GM12801 (cell line): ENCODE data around the gene HSPB9.

Source experiments
- CTCF ChIP-seq: IDR thresholded peaks from one replicate; pipeline ENCODE4 v1.5.1; 2011; ENCODE audit warnings: control low read depth; ENCODE audit not compliant: insufficient read length; ENCODE audit errors: extremely low read depth

The HSPB9 gene

GRCh38 chr17:42126836-42127235, 4.2 kb downstream of the HSPB9 start:
- TF ChIP-seq CTCF, result no peak

- TF ChIP-seq CTCF, result no peak
Observed at GRCh38 chr17:42127414-42127813, 4.8 kb downstream of the HSPB9 start.

DNA sequence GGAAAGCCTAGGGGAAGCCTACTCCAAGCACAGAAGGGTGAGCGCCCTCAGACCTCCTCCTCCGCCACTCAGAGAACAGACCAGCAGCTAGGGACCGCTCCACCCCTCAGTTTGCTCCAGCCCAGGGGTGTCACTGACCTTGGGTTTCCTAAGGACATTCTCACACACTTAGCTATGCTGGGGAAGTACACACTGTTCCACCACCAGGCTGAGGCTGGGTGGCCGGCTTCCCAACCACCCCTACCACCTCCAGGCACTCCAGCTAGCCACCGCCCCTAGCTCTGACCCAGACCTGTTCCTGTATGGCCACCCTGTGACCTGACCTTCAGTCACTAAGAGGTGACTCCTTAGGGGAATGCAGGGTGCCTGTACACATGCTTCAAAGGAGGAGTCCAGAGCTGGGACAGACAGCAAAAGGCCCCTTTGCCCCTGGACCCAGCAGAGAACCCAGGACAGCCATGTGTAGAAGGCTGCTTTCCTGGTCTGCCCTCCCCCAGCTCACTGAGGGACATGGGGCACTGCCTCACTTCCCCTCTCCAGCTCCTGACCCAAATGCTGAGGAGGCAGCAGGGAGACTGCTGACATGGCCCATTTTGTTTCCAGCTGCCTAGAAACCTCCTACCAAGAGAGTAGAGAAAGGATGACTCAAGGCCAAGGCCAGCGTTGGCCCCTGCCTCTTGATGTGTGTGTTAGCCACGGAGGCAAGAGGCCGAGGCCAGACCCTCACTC, 6.7 kb downstream of the HSPB9 start:
- TF ChIP-seq CTCF, result no peak

DNA sequence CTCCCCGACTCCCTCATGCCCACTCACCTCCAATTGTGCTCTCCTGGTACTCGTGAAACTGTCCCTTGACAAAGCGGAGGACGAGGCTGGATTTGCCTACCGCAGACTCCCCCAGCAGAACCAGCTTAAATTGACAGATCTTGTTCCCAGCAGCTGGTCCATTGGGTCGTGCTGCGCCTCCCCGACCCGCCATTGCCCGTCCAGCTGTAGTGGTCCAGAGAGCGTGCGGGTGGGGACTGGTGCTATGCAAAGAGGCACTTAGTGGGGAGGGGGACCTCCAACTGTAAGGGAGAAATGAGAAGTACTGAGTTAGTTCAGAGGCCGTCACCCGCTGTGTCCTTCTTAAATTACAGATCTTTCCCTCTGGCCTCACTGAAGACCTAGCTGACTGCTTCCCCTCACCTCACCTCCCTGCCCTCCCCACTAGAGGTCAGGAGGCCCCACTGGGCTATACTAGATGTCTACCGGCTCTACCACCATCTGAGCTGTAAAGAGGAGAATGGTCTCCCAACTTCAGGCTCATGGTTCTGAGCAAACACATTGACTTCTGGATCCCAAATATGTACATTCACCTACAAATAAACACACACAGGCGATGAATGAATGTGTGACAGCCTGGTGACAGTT, 7.8 kb downstream of the HSPB9 start:
- no peak for TF ChIP-seq CTCF

DNA sequence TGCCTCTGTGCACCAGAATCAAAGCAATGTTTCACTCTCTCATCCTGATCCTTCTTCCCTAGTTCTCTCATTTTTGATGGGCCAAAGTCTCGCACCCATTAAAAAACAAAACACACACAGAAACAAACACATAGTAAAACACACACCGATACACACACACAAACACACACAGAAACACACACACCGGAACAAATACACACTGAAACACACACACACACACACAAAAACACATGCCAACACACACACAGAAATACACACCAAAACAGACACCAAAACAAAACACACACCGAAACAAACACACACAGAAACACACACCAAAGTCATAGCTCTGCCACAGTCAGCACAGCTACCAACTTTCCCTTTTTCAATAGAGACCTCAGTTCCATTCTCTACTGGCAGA, 8.6 kb downstream of the HSPB9 start:
- no peak for TF ChIP-seq CTCF

DNA sequence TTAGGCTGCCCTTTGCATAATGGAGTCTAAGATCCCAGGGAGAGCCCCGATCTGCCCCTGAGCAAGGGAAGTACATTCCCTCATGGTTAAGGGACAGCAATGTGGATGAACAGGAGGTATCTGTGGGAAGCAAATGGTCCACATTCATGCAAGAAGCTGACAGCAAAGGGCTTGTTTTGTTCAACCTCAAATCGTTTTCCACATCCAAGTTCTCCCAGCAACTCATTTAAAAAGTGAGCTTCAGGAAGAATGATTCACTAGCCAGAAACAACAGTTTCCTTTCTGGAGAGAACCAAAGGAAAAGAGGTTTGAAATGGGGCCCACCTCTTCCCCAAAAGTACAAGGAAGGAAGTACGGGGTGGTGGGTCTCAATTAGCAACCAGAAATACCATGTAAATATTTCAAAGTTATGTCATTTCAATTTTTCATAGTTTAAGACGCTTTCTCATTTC, 9.4 kb downstream of the HSPB9 start:
- TF ChIP-seq CTCF, result no peak

GRCh38 chr17:42132941-42133340, 10.3 kb downstream of the HSPB9 start:
- TF ChIP-seq CTCF, result no peak
